NCI-H1694 (cell line): ENCODE results near the gene SLC34A2.

Source experiments
- DNase-seq: peaks from one replicate; lab custom pipeline; 2025; lab: John Stamatoyannopoulos, UW

SLC34A2 gene

DNA sequence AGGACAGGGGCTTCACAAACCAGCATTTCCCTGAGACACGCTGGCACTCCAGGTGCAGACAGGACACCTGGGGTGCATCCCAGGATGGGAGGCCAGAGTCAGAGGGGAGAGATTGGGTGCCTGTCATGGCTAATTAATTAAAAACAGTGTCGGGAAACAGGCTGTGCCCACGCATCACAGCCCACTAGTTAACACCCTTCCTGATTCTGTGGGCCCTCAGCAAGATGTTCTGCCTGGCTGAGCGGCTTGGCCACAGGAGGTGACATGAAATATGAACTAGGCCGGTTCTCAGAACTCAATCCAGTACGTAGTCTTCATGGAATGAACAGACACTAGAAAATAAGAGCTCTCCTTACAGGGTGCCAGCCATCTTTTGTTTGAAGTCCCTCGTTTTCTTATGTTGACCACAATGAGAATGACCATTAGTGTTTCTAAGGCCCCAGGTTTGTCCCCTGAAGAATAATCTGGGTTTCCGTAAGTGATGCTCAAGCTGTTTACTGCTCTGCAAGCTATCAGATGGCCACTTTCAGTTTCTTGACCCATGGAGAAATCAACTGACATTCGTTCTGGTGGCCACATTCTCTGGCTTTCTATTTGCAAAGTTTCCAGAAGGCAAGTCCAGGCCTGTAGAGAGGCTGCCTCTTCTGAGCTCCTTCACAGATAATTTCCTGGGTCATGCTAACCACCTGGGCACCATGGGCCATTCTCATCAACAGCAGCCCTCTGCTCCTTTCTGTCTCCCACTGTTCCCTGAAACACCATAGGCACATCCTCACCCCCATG is 72.3 kb downstream of the SLC34A2 start:
- no peak for DNase-seq
